T-helper 2 cell treated with Interferon-gamma antibody and Interleukin-4, amounts not matched to agents 5 μg/mL and 100 μg/mL, for 36 hours (primary cell): ENCODE results near the gene ATP6V0A4.
"Not testable (repeated sequence)": the region's sequence is repeated elsewhere in the genome, so short reads cannot be mapped to it uniquely, and the experiment has no call there.

ENCODE experiments used
- DNase-seq: peaks from one replicate; pipeline ENCODE4 v3.0.0; 2021; ENCODE audit warnings: low spot score
- H3K27ac Mint-ChIP-seq: one replicate; pipeline ENCODE4 v1.8.0; 2021; ENCODE audit warnings: mild to moderate bottlenecking, mixed read lengths
- H3K27me3 Mint-ChIP-seq: one replicate; pipeline ENCODE4 v1.8.0; 2021; ENCODE audit warnings: low read depth, mixed read lengths
- H3K36me3 Mint-ChIP-seq: one replicate; pipeline ENCODE4 v1.8.0; 2021; ENCODE audit warnings: low read depth, mixed read lengths
- H3K4me1 Mint-ChIP-seq: one replicate; pipeline ENCODE4 v1.8.0; 2021; ENCODE audit warnings: low read depth, mixed read lengths
- H3K4me3 Mint-ChIP-seq: one replicate; pipeline ENCODE4 v1.8.0; 2022; ENCODE audit warnings: mild to moderate bottlenecking, moderate library complexity, mixed read lengths
- H3K9me3 Mint-ChIP-seq: one replicate; pipeline ENCODE4 v1.8.0; 2021; ENCODE audit warnings: mixed read lengths

ATP6V0A4 gene

DNA sequence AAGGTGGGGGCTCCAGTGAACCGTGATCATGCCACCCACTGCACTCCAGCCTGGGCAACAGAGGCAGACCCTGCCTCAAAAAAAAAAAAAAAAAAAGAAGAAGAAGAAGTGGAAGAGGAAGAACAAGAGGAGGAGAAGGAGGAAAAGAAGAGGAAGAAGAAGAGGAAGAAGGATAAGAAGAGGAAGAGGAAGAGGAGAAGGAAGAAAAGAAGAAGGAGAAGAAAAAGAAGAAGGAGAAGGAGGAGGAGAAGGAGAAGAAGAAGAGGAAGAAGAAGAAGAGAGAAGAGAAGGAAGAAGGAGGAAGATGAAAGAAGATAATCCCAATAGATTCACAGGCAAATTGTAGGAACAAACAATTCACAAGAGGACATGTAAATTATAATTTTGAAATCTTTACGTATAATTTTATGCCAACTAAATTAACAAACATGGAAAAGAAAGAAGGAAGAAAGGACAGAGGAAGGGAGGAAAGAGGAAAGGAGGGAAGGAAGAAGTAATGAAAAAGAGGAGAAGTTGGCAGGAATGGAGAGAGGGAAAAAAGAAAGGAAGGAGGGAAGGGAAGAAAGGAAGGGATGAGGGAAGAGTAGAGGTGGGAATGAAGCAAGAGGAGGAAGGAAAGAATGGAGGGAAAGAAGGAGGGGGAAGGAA is 100.3 kb downstream of the ATP6V0A4 start:
- no peaks in the 10 kb centered on the region for H3K9me3 Mint-ChIP-seq
- peaks cover 18% of the 10 kb centered on the region for H3K27me3 Mint-ChIP-seq
- no peaks in the 10 kb centered on the region for H3K4me1 Mint-ChIP-seq
- no peak for DNase-seq
- H3K27ac Mint-ChIP-seq = no peak overlapping the region
- H3K36me3 Mint-ChIP-seq = no peaks in the 10 kb centered on the region
- no peak overlapping the region for H3K4me3 Mint-ChIP-seq

DNA sequence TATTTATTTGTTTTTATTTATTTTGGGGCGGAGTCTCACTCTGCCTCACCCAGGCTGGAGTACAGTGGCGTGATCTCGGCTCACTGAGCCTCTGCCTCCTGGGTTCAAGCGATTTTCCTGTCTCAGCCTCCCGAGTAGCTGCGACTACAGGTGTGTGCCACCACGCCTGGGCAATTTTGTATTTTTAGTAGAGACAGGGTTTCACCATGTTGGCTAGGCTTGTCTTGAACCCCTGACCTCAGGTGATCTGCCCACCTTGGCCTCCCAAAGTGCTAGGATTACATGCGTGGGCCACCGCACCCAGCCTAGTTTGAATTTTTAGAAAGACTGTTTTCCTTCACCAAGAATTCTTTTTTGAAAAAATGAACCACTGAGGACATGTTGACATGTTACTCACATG is 102.2 kb downstream of the ATP6V0A4 start:
- H3K9me3 Mint-ChIP-seq, H3K4me1 Mint-ChIP-seq, H3K36me3 Mint-ChIP-seq, H3K4me3 Mint-ChIP-seq, H3K27ac Mint-ChIP-seq, DNase-seq: not testable (repeated sequence)
- H3K27me3 Mint-ChIP-seq = peaks cover 17% of the 10 kb centered on the region

DNA sequence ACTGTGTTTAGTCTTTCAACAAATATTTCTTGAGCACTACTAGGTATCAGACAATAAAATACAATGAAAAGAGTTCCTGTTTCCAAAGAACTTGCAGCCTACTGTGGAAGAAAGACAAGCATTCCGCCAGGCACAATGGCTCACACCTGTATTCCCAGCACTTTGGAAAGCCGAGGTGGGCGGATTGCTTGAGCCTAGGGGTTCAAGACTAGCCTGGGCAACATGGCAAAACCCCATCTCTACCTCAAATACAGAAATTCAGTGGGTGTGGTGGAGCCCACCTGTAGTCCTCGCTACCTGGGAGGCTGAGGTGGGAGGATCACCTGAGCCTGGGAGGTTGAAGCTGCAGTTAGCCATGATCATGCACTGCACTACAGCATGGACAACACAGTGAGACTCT is 102.9 kb downstream of the ATP6V0A4 start:
- H3K9me3 Mint-ChIP-seq = no peaks in the 10 kb centered on the region
- no peak overlapping the region for H3K4me3 Mint-ChIP-seq
- DNase-seq = no peak
- no peaks in the 10 kb centered on the region for H3K36me3 Mint-ChIP-seq
- H3K27ac Mint-ChIP-seq = no peak overlapping the region
- no peaks in the 10 kb centered on the region for H3K4me1 Mint-ChIP-seq
- H3K27me3 Mint-ChIP-seq = peaks cover 17% of the 10 kb centered on the region

DNA sequence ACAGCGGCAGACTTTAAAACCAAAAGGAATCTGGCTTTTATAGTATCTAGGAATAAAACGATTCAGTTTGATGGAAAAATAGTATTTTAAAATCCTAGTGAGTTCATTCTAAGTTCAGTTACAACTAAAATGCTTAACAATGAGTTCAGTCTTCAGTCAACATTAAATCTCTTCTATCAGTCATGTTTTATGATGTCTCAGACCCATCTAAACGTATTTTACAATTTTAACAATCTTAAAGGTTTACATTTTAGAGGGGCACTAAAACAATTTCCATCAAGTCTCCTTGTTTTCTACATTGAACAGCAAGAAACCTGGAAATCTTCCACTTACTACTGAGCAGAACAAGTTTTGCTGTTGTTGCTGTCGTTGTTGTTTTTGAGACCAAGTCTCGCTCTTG is 106.8 kb downstream of the ATP6V0A4 start:
- no peaks in the 10 kb centered on the region for H3K4me1 Mint-ChIP-seq
- no peak overlapping the region for H3K27ac Mint-ChIP-seq
- no peaks in the 10 kb centered on the region for H3K36me3 Mint-ChIP-seq
- peaks cover 6% of the 10 kb centered on the region for H3K9me3 Mint-ChIP-seq
- H3K4me3 Mint-ChIP-seq = no peak overlapping the region
- peaks cover 8% of the 10 kb centered on the region for H3K27me3 Mint-ChIP-seq
- DNase-seq = no peak

DNA sequence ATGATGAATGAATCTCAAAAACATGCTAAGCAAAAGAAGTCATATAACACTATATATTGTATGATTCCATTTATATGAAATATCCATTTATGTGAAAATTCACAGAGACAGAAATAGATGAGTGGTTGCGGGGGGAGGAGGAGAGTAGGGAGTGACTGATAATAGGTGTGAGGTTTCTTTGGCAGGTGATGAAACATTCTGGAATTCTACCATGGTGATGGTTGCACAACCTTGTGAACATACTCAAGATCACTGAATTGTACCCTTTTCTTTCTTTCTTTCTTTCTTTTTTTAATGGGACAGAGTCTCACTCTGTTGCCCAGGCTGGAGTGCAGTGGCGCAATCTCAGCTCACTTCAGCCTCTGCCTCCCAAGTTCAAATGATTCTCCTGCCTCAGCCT is 107.5 kb downstream of the ATP6V0A4 start:
- no peak for DNase-seq
- Mint-ChIP-seq H3K4me3 (no peak overlapping the region), H3K36me3 (no peaks in the 10 kb centered on the region), H3K9me3 (peaks cover 6% of the 10 kb centered on the region), H3K27ac (no peak overlapping the region), H3K4me1 (no peaks in the 10 kb centered on the region), H3K27me3 (peaks cover 8% of the 10 kb centered on the region)

DNA sequence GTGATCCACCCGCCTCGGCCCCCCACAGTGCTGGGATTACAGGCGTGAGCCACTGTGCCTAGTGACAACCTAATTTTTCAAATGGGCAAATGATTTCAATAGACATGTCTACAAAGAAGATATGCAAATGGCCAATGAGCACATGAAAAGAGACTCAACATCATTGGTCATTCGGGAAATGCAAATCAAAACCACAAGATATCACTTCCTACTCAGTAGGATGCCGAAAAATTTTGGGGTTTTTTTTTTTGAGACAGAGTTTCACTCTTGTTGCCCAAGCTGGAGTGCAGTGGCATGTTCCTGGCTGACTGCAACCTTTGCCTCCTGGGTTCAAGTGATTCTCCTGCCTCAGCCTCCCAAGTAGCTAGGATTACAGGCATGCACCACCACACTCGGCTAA is 110.0 kb downstream of the ATP6V0A4 start:
- not testable (repeated sequence) for H3K36me3 Mint-ChIP-seq, H3K9me3 Mint-ChIP-seq, H3K4me3 Mint-ChIP-seq, H3K27ac Mint-ChIP-seq, DNase-seq, H3K27me3 Mint-ChIP-seq, H3K4me1 Mint-ChIP-seq

DNA sequence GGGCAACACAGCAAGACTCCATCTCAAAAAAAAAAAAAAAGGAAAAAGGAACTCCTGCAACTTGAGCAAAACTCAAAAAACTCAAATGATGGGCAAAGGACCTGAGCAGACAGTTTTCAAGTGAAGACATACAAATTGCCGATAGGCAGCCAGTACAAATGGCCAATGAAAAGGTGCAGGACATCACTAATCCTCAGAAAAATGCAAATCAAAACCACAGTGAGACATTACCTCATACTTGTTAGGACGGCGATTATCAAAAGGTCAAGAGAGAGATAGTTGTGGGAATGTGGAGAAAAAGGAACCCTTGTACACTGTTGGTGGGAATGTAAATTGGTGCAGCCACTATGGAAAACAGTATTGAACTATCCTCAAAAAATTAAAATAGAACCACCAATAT is 113.7 kb downstream of the ATP6V0A4 start:
- Mint-ChIP-seq H3K4me3 (no peak overlapping the region), H3K36me3 (no peaks in the 10 kb centered on the region), H3K9me3 (peaks cover 6% of the 10 kb centered on the region), H3K27ac (no peak overlapping the region), H3K4me1 (peaks cover 3% of the 10 kb centered on the region), H3K27me3 (peaks cover 6% of the 10 kb centered on the region)
- no peak for DNase-seq

DNA sequence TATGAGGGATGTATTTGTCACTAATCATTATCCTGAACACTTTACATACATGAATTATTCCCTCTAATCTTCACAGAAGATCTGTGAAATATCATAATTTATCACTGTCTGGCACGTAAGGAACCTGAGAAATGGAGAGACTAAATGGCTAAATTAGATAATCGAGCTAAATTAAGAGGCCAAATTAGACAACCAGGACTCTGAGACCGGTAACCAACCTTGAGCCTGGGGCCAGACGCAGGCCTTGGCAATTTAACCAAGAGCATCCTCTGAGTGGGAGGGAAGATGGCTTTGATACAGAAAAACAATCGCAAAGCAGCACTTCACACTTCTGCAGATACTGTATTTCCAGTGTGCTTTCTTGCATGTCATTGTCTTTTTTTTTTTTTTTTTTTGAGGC is 118.2 kb downstream of the ATP6V0A4 start:
- H3K36me3 Mint-ChIP-seq = no peaks in the 10 kb centered on the region
- DNase-seq = no peak
- peaks cover 6% of the 10 kb centered on the region for H3K27me3 Mint-ChIP-seq
- H3K9me3 Mint-ChIP-seq = no peaks in the 10 kb centered on the region
- no peak overlapping the region for H3K27ac Mint-ChIP-seq
- H3K4me1 Mint-ChIP-seq = peaks cover 3% of the 10 kb centered on the region
- H3K4me3 Mint-ChIP-seq = no peak overlapping the region

DNA sequence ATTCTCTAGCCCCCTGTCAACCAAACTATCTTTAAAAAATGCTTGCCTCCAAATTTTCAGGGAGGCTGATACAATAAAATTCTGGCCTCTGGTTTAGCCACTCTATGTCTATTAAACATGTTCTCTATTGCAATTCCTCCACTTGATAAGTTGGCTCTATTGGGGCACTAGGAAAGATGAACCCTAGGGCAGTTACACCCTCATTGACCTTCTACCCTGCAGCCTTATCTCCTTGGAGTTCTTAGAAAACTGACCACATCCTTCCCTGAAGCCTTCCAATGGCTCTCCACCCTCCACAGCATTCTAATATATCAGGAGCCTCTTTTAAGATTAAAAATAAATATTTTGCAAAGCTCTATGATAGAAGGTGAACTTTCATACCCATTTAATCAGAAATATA is 127.4 kb downstream of the ATP6V0A4 start:
- no peak overlapping the region for H3K4me3 Mint-ChIP-seq
- H3K4me1 Mint-ChIP-seq = peaks cover 30% of the 10 kb centered on the region
- peaks cover 16% of the 10 kb centered on the region for H3K9me3 Mint-ChIP-seq
- H3K36me3 Mint-ChIP-seq = peaks cover 7% of the 10 kb centered on the region
- H3K27me3 Mint-ChIP-seq = peaks cover 8% of the 10 kb centered on the region
- H3K27ac Mint-ChIP-seq = no peak overlapping the region
- no peak for DNase-seq

DNA sequence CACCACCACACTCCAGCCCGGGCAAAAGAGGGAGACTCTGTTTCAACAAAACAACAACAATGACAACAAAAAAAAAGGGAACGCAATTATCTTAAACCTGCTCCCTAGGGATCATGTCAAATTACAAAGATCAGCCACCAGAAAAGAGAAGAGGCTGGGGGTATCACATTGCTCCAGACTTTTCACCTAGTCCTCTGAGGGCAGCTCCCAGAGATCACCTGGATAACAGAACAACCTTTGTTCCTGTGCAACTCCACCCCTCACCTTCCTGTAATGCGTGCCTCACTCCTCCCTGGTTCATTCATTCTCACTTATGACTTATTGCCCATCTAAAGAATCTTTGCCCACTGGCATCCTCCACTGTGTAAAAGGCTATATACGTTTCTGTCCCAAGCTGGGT is 128.6 kb downstream of the ATP6V0A4 start:
- Mint-ChIP-seq H3K27me3 (peaks cover 16% of the 10 kb centered on the region), H3K9me3 (peaks cover 16% of the 10 kb centered on the region), H3K27ac (no peak overlapping the region), H3K4me3 (no peak overlapping the region), H3K36me3 (peaks cover 7% of the 10 kb centered on the region), H3K4me1 (peaks cover 32% of the 10 kb centered on the region)
- no peak for DNase-seq

DNA sequence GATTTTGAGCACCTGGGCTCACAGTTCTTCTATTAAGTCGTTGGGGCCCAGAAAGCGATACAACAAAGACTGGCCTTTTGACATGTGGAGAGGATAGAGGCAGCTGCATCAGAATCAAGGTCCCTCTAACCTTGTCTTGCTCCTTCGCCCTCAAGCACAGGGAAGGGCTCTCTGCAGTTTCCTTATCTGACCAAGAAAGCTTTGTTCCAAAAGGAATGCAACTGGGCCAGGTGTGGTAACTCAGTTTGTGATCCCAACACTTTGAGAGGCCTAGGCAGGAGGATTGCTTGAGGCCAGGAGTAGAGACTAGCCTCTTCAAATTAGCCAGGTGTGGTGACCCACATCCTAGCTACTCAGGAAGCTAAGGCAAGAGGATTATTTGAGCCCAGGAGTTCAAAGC is 129.1 kb downstream of the ATP6V0A4 start:
- peaks cover 16% of the 10 kb centered on the region for H3K9me3 Mint-ChIP-seq
- no peak overlapping the region for H3K27ac Mint-ChIP-seq
- H3K4me3 Mint-ChIP-seq = no peak overlapping the region
- H3K36me3 Mint-ChIP-seq = peaks cover 7% of the 10 kb centered on the region
- peaks cover 32% of the 10 kb centered on the region for H3K4me1 Mint-ChIP-seq
- no peak for DNase-seq
- H3K27me3 Mint-ChIP-seq = peaks cover 20% of the 10 kb centered on the region

DNA sequence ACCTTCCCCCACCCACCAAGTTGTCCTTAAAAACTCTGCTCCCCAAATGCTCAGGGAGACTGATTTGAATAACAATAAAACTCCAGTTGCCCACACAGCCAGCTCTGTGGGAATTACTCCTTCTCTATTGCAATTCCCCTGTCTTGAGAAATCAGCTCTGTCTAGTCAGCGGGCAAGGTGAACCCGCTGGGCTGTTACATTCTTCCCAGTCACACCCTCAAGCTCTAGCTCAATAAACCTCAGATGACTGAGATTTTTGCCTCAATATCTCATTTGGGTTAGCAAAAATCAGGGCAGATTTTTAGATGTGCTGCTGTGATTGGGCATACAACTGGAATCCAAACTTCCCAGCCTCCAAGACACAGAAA is 129.8 kb downstream of the ATP6V0A4 start:
- H3K9me3 Mint-ChIP-seq = peaks cover 16% of the 10 kb centered on the region
- peaks cover 27% of the 10 kb centered on the region for H3K27me3 Mint-ChIP-seq
- H3K4me3 Mint-ChIP-seq = no peak overlapping the region
- peaks cover 7% of the 10 kb centered on the region for H3K36me3 Mint-ChIP-seq
- H3K27ac Mint-ChIP-seq = no peak overlapping the region
- peaks cover 32% of the 10 kb centered on the region for H3K4me1 Mint-ChIP-seq
- no peak for DNase-seq

DNA sequence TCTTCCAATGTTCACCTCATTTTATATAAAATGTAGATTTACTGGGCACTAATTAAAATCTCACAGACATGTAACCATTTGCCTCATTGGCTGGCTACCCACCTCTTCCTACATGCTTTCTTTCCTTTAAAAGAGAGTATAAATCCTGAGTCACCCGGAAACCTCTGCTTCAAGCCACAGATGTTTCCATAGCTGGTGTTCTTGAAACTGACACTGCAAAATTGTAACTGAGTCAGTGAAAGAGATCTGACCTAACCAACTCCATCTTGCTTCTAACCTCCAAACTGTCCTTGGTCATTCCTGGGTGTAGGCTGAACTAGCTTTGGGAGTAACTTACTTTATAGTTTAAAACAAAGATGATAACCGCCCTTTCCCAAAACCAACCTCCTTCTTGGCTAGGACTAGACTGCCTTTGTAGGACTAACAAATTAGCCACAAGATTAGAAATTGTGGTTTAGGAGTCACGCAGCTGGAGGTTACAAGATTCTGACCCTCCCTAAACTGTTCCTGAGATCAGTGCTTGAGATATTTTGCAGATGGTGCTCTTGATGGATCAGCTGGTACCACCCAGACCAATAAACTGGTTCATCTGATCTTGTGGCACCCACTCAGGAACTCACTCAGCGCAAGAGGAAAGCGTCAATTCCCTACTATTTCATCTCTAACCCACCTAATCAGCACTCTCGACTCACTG is 130.3 kb downstream of the ATP6V0A4 start:
- Mint-ChIP-seq H3K27ac (no peak overlapping the region), H3K4me3 (no peak overlapping the region), H3K27me3 (peaks cover 33% of the 10 kb centered on the region), H3K4me1 (peaks cover 32% of the 10 kb centered on the region), H3K9me3 (peaks cover 16% of the 10 kb centered on the region), H3K36me3 (peaks cover 7% of the 10 kb centered on the region)
- peak; percentile 30 for DNase-seq

DNA sequence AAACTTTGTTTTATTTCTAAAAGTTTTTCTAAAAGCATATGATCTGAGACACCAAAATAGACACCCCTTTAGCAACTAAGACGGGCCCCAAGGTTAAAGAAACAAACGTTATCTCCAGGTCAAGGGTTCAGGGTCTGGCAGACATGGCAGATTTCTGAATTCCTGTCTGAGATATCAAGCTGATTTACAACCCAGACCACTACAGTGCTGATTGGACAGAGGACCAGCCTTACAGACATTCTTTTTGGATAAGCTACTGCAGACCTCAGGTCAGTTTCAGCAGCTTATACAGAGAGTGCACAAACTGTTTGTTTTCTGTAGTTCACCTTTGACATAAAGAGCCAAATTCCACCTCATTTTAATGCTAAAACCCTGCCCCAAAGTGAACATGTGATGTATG is 131.6 kb downstream of the ATP6V0A4 start:
- Mint-ChIP-seq H3K4me3 (no peak overlapping the region), H3K27ac (no peak overlapping the region), H3K27me3 (peaks cover 44% of the 10 kb centered on the region), H3K4me1 (peaks cover 32% of the 10 kb centered on the region), H3K36me3 (peaks cover 4% of the 10 kb centered on the region), H3K9me3 (peaks cover 12% of the 10 kb centered on the region)
- DNase-seq = no peak

DNA sequence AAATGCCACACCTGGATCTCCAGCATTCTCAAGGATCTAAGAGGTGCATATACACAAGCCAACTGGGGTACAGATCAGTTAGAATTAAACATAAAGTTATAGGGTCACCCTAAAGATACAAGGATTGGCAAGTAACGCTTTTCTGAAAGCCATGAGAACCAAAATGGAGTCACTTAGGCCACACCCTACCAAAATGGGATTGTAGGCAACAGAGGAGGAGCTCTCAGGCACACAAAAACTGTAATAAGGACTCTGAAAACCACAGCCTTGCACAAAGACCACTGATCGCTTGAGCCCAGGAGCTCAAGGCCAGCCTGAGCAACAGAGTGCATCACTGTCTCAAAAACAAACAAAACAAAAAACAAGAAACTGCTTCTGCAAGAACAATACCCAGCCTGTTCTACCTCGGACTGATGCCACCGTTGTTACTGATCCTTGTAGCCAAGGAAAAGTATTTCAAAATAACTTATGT is 132.3 kb downstream of the ATP6V0A4 start:
- peaks cover 47% of the 10 kb centered on the region for H3K27me3 Mint-ChIP-seq
- no peak overlapping the region for H3K4me3 Mint-ChIP-seq

More for the DNA sequence above, 132.3 kb downstream of the ATP6V0A4 start:
- Mint-ChIP-seq H3K9me3 (peaks cover 11% of the 10 kb centered on the region), H3K36me3 (peaks cover 4% of the 10 kb centered on the region), H3K4me1 (peaks cover 28% of the 10 kb centered on the region), H3K27ac (no peak overlapping the region)
- no peak for DNase-seq
